Measurements from ENCODE around the gene UGT1A7.

Gene UGT1A7

GRCh38 chr2:233764761-233765160, 83.1 kb downstream of the UGT1A7 start:
- FAIRE-seq: no peak

- FAIRE-seq: no peak
Observed at GRCh38 chr2:233766416-233766815, 84.7 kb downstream of the UGT1A7 start.

DNA sequence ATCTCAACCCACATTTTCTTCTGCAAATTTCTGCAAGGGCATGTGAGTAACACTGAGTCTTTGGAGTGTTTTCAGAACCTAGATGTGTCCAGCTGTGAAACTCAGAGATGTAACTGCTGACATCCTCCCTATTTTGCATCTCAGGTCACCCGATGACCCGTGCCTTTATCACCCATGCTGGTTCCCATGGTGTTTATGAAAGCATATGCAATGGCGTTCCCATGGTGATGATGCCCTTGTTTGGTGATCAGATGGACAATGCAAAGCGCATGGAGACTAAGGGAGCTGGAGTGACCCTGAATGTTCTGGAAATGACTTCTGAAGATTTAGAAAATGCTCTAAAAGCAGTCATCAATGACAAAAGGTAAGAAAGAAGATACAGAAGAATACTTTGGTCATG, 86.4 kb downstream of the UGT1A7 start:
- FAIRE-seq: no peak

DNA sequence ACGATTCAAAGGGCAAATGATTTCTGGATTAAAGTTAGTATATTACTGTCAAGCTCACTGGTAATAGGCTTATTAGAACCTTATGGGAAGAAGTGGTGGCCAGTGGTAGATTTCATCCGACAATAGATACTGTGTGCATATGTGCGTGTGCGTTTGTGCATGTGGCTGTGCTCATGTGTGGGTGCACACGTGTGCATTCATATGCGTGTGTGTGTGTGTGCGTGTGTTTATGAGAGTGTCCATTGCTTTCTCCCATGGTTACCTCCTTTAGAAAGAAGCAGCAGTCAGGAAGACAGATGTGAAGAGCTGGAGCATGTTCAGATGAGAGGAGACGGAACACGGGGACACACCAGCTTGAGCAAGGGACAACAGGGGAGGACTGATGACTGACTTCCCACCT, 87.6 kb downstream of the UGT1A7 start:
- FAIRE-seq: no peak

DNA sequence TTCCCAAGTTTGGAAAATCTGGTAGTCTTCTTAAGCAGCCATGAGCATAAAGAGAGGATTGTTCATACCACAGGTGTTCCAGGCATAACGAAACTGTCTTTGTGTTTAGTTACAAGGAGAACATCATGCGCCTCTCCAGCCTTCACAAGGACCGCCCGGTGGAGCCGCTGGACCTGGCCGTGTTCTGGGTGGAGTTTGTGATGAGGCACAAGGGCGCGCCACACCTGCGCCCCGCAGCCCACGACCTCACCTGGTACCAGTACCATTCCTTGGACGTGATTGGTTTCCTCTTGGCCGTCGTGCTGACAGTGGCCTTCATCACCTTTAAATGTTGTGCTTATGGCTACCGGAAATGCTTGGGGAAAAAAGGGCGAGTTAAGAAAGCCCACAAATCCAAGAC, 90.5 kb downstream of the UGT1A7 start:
- no peak for FAIRE-seq

DNA sequence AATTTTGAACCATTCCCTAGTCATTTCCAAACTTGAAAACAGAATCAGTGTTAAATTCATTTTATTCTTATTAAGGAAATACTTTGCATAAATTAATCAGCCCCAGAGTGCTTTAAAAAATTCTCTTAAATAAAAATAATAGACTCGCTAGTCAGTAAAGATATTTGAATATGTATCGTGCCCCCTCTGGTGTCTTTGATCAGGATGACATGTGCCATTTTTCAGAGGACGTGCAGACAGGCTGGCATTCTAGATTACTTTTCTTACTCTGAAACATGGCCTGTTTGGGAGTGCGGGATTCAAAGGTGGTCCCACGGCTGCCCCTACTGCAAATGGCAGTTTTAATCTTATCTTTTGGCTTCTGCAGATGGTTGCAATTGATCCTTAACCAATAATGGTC, 90.9 kb downstream of the UGT1A7 start:
- no peak for FAIRE-seq

GRCh38 chr2:233773854-233774253, 92.2 kb downstream of the UGT1A7 start:
- no peak for FAIRE-seq

- no peak for FAIRE-seq
Observed at GRCh38 chr2:233775414-233775813, 93.7 kb downstream of the UGT1A7 start.

DNA sequence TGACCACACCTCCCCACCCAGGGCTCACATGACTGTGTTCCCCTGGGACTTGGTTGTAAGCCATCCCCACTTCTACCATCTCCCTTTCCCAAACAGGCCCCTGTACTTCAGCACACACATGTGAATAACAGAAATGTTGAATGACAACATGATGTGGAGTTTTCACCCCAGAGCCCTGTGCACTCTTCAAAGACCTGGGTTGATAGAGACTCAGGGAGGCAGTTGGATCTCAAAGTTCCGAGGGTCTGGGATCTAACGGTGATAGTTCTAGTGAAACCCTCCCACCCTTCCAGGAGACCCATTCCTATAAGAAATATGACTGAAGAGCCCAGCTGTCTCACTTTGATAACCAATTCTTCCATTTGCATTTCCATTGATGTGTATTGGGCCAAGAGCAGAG, 96.3 kb downstream of the UGT1A7 start, which contains the start of gene MROH2A:
TSS of gene MROH2A (plus strand) at position 301 of the 400 bp plus-strand sequence. CDS start 1,029 bp downstream, outside the sequence.
- no peak for FAIRE-seq

- no peak for FAIRE-seq
Observed at GRCh38 chr2:233779722-233780121, 98.0 kb downstream of the UGT1A7 start.

DNA sequence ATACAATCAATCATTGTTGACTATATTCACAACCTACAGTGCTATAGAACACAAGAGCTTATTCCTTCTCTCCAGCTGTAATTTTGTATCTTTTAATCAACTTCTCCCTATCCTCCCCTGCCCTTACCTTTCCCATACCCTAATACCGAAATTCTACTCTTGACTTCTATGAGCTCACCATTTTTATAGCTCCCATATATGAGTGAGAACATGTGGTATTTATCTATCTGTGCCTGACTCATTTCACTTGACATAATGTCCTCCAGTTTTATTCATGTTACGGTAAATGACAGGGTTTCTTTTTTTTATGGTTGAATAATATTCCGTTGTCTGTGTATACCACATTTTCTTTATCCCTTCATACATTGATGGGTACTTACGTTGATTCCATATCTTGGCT, 99.1 kb downstream of the UGT1A7 start:
- FAIRE-seq: no peak

- no peak for FAIRE-seq
Observed at GRCh38 chr2:233789554-233789953, 107.9 kb downstream of the UGT1A7 start.

DNA sequence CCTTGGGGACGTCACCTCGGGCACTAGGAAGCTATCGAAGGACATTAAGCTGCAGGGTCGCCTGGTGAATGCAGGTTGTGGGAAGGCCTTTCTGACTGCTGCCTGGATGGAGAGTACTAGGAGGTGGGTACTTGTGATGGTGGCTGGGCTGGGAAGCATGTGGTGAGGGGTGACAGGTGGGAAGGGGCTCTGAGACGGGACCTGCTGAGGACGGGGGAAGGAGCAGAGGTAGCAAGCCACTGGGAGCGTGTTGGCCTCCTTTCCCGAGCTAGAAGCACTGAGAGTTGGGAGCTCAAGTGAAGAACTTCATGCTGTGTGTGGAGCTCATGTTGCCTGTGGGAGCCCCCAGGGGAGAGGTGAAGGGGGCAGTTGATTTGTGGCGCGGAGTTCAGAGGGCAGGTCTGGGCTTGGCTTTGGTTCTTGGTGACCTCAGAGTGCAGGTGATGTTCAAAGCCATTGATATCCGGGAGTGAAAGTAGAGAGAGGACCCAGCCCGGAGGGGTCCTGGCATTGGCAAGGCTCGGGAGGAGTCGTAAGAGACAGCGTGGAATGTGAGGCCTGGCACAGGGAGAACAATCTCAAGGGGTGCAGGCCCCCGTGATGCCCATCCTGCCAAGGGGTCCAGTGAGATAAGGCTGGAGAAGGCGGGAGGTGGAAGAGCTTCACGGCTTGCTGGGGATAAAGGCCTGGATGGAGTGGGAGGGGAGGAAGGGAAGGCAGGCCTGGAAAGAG, 109.6 kb downstream of the UGT1A7 start:
- FAIRE-seq: no peak

GRCh38 chr2:233791883-233792329, 110.2 kb downstream of the UGT1A7 start:
- FAIRE-seq: no peak

GRCh38 chr2:233792720-233793119, 111.0 kb downstream of the UGT1A7 start:
- FAIRE-seq: no peak

- no peak for FAIRE-seq
Observed at GRCh38 chr2:233793465-233794127, 111.9 kb downstream of the UGT1A7 start.

- FAIRE-seq: no peak
Observed at GRCh38 chr2:233794128-233794658, 112.5 kb downstream of the UGT1A7 start.

DNA sequence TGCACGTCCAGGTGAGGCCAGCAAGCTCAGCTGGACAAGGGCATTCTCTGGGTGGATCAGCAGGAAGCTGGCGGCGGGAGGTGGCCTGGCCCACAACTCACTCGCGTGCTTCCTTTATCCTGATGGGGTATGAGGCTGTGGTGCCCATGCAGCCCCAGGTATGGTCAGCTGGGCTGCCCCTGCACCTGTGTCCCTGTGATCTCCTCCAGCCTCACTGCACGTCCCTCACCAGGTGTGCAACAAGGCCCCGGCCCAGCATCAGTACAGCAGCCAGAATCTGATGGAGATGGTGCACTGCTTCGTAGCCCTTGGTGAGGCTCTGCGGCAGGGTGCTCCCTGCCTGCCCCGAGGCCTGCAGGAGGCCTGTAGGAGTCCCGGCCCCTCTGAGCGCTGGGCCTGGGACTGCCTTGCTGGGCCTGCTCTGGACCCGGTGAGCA, 114.1 kb downstream of the UGT1A7 start:
- FAIRE-seq: no peak

DNA sequence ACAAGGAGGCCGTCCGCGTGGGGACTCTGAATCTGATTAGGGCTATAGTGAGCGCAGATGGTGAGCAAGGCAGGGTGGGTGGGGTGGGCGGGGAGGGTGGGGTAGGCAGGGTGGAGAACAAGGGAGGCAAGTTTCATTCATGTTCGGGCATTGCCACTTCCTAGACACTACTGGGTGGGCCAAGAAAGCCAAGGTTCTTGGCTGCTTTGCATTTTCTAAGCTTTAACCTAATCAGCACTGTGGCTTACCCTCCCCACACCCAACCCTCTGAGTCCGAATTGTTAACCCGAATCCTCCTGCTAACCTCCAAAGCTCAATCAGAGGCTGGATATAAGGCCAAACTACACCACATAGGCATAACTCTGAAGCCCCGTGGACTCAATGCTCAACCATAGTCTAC, 114.6 kb downstream of the UGT1A7 start:
- FAIRE-seq: no peak

DNA sequence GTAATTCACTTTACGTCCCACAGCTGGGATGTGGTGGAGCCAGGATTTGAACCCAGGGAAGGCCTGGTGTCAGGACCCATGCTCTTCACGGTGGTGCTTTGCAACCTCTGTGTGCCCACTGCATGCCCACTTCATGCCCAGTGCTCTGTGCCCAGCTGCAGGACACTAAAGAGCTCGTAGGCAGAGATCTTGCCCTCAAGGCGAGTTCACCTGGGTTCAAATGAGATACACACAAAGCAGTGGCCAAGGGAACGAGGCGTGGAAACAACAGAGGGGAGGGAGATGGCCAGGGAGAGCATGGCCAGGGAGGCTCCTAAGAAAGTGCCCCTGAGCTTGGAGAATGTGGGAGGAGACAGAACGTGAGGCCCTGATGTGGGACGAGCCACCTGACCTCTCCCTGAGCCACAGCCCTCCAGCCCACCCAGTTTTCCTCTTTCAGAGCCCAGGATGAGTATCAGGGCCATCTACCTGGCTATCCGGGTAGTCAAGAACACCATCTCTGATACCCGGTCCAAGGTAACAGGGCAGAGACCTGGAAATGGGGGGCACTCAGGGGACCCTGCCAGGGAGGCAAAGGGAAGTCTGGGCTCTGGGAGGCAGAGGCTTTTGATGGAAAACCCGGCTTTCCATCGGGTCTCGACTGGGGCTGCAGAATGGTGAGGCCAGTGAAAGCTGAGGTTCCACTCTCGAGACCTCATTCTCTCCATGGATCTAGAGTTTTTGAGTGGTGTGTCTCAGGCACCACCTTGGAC, 116.8 kb downstream of the UGT1A7 start:
- no peak for FAIRE-seq

- no peak for FAIRE-seq
Observed at GRCh38 chr2:233799087-233799665, 117.5 kb downstream of the UGT1A7 start.

- FAIRE-seq: no peak
Observed at GRCh38 chr2:233799716-233800115, 118.0 kb downstream of the UGT1A7 start.

- no peak for FAIRE-seq
Observed at GRCh38 chr2:233800208-233800607, 118.5 kb downstream of the UGT1A7 start.
